ENCODE results near the gene GAB4. TPM values are rescaled to one million over a fixed set of nuclear protein-coding genes. Genes with fewer than 3 reads are reported as not detected.

Gene GAB4
- total and polyA plus RNA-seq, 2 of the 8 experiments (the other 6 are each of a cell fraction or from before 2014, with no cell fraction given), result 0.03 to 0.17 TPM

- Histone ChIP-seq H3K4ac (replicated peaks; ENCODE audit: insufficient read length, low read depth, low read length) (no peak overlapping the region), H3K4me3 (ENCODE audit: extremely low read depth in 1 of 4, insufficient read depth in 2 of 4, low read depth in 3 of 4, low read length in 4 of 4) (no peak overlapping the region), H3K23ac (ENCODE audit: insufficient read length) (no peak overlapping the region), H3K4me2 (ENCODE audit: insufficient read depth in 1 of 2, low read depth in 2 of 2, low read length in 2 of 2) (no peak overlapping the region), H3K56ac (replicated peaks; ENCODE audit: insufficient read length, low read depth, low read length) (no peak overlapping the region), H2BK120ac (replicated peaks; ENCODE audit: low read depth, low read length) (no peak overlapping the region), H3K14ac (ENCODE audit: insufficient read length) (no peak overlapping the region), H3K27me3 (replicated peaks in 1 of 4; ENCODE audit: control insufficient read depth in 3 of 4, extremely low read depth in 1 of 4, insufficient read depth in 3 of 4, low read length in 3 of 4) (no peaks in the 10 kb centered on the region; a peak in 1 of 7 replicates), H3K18ac (ENCODE audit: extremely low read depth, low read length) (no peak overlapping the region), H4K91ac (replicated peaks; ENCODE audit: insufficient read length, low read length) (no peak overlapping the region), H3K79me2 (ENCODE audit: control insufficient read depth in 1 of 2, insufficient read depth in 2 of 2, low read length in 2 of 2) (no peaks in the 10 kb centered on the region), H3K36me3 (ENCODE audit: control insufficient read depth in 2 of 4, insufficient read depth in 4 of 4, low read length in 3 of 4) (no peaks in the 10 kb centered on the region), H3K4me1 (replicated peaks in 1 of 4; ENCODE audit: control insufficient read depth in 3 of 4, insufficient read depth in 4 of 4, low read length in 3 of 4) (no peaks in the 10 kb centered on the region), H4K8ac (ENCODE audit: extremely low read depth, insufficient read depth, low read length) (no peak overlapping the region), H2BK12ac (ENCODE audit: low read depth, low read length) (no peak overlapping the region), H3K23me2 (ENCODE audit: low read depth, low read length) (no peaks in the 10 kb centered on the region), H2BK5ac (ENCODE audit: low read depth, low read length) (no peak overlapping the region), H3K27ac (ENCODE audit: low read depth, low read length) (no peak overlapping the region), H4K20me1 (replicated peaks in 1 of 2; ENCODE audit: control insufficient read depth in 1 of 2, insufficient read depth in 2 of 2, low read length in 2 of 2) (no peaks in the 10 kb centered on the region), H2BK20ac (ENCODE audit: low read length) (no peak overlapping the region), H2BK15ac (ENCODE audit: low read length) (no peak overlapping the region), H3K9ac (replicated peaks in 1 of 4; ENCODE audit: extremely low read depth in 1 of 4, low read depth in 3 of 4, low read length in 3 of 4) (no peak overlapping the region), H3K79me1 (ENCODE audit: low read depth, low read length) (no peaks in the 10 kb centered on the region), H2AFZ (ENCODE audit: low read length) (no peak overlapping the region), H2AK5ac (ENCODE audit: low read depth, low read length) (no peak overlapping the region), H4K5ac (ENCODE audit: insufficient read length, low read depth, low read length) (no peak overlapping the region), H3K9me3 (ENCODE audit: insufficient read depth in 2 of 2, low read depth in 1 of 2, low read length in 1 of 2) (peaks cover 77 to 89% of the 10 kb centered on the region in 2 experiments)
- CTCF ChIA-PET (ENCODE audit: partially characterized antibody), result no interaction called here
- POLR2A ChIA-PET (ENCODE audit: partially characterized antibody), result no interaction called here
- FAIRE-seq (no peak), DNase-seq (ENCODE audit: low read depth in 1 of 2, low spot score in 2 of 2) (no peak)
- TF ChIP-seq RNF2 (IDR thresholded peaks at IDR 0.05; ENCODE audit: borderline replicate concordance, low read depth, low read length, missing control alignments, poor library complexity, severe bottlenecking) (no peak), EGR1 (IDR thresholded peaks at IDR 0.05; ENCODE audit: borderline replicate concordance, low read depth, low read length) (no peak), JUN (IDR thresholded peaks at IDR 0.05; ENCODE audit: low read depth, low read length) (no peak), SP4 (IDR thresholded peaks at IDR 0.05; ENCODE audit: low read length) (no peak), TCF12 (IDR thresholded peaks at IDR 0.05; ENCODE audit: low read depth, low read length) (no peak), GTF2F1 (IDR thresholded peaks at IDR 0.05; ENCODE audit: borderline replicate concordance, low read depth, low read length) (no peak), ZNF274 (IDR thresholded peaks at IDR 0.05; ENCODE audit: borderline replicate concordance, extremely low read depth, low read length) (no peak), JUND (IDR thresholded peaks at IDR 0.05; ENCODE audit: low read length) (no peak), CTBP2 (IDR thresholded peaks at IDR 0.05; ENCODE audit: borderline replicate concordance, insufficient read depth, insufficient read length, low read length) (no peak), CREB1 (IDR thresholded peaks at IDR 0.05) (no peak)
- 78% methylated on average over 6 of the region's 6 CpGs; no CpG with 5 or more reads in 1 of the 2 experiments for WGBS, 2 experiments (ENCODE audit: extremely low coverage in 1 of 2, insufficient coverage in 1 of 2, insufficient read length in 1 of 2, insufficient replicate concordance in 2 of 2, low coverage in 1 of 2, low lambda C conversion rate in 2 of 2, missing lambda C conversion rate in 1 of 2)
These were observed 41.8 kb downstream of the GAB4 start for GRCh38 chr22:16966251-16966650.

Measured in H1 (cell line).